Activated naive CD8-positive, alpha-beta T cell treated with anti-CD3 and anti-CD28 coated beads for 36 hours (primary cell): ENCODE measurements around the gene MCCD1. TPM values are rescaled to one million over a fixed set of nuclear protein-coding genes. Genes with fewer than 3 reads are reported as not detected.

Experiments
- DNase-seq: peaks from one replicate; pipeline ENCODE4 v3.0.0; 2021
- H3K27ac Mint-ChIP-seq: one replicate; pipeline ENCODE4 v1.8.0; 2022; ENCODE audit warnings: mild to moderate bottlenecking, moderate library complexity, mixed read lengths
- H3K27me3 Mint-ChIP-seq: one replicate; pipeline ENCODE4 v1.8.0; 2022; ENCODE audit warnings: mild to moderate bottlenecking, mixed read lengths
- H3K36me3 Mint-ChIP-seq: one replicate; pipeline ENCODE4 v1.8.0; 2021; ENCODE audit warnings: mild to moderate bottlenecking, mixed read lengths
- H3K4me1 Mint-ChIP-seq: one replicate; pipeline ENCODE4 v1.8.0; 2021; ENCODE audit warnings: mixed read lengths
- H3K4me3 Mint-ChIP-seq: one replicate; pipeline ENCODE4 v1.8.0; 2022; ENCODE audit warnings: mild to moderate bottlenecking, moderate library complexity, mixed read lengths
- H3K9me3 Mint-ChIP-seq: one replicate; pipeline ENCODE4 v1.8.0; 2022; ENCODE audit warnings: mixed read lengths
- total RNA-seq, 2 experiments: library from RNA; stranded (reverse); gene quantifications; one replicate each; pipeline ENCODE4 v1.2.3, GENCODE V29; 2021

The MCCD1 gene
- total RNA-seq, 2 experiments from 2014 or later = not detected

DNA sequence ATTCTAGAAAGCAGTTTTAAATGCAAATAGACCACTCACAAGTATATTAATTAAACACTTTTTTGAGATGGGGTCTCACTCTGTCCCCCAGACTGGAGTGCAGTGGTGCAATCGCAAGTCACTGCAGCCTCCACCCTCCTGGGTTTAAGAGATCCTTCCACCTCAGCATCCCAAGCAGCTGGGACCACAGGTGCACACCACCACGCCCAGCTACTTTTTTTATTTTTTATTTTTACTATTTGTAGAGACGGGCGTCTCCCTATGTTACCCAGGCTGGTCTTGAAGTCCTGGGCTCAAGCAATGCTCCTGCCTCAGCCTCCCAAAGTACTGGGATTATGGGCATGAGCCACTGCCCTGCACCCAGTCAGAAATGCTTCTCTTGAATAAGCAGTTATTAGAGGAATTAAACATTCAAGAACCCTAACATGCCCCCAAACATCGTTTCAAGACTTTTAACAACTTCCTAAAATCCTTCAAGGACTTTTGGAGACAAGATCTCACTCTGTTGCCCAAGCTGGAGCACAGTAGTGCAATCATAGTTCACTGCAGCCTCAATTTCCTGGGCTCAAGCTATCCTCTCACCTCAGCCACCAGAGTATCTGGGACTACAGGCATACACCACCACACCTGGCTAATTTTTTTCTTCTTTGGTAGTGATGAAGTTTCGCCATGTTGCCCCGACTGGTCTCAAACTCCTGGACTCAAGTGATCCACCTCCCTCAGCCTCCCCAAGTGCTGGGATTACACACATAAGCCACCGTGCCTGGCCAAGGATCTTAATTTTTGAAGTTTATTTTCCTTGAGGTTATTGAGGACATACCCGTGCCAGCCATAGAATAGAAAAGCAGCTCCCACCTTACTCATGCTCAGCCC lies 3.2 kb downstream of the MCCD1 start:
- Mint-ChIP-seq H3K27me3 (no peaks in the 10 kb centered on the region), H3K4me1 (peaks cover 40% of the 10 kb centered on the region), H3K27ac (peak overlapping the region; percentile 39), H3K9me3 (no peaks in the 10 kb centered on the region), H3K4me3 (peak overlapping the region; percentile 5), H3K36me3 (peaks cover 54% of the 10 kb centered on the region)
- no peak for DNase-seq

GRCh38 chr6:31532644-31533454 lies 4.1 kb downstream of the MCCD1 start:
- no peak overlapping the region for H3K4me3 Mint-ChIP-seq
- DNase-seq = no peak
- H3K9me3 Mint-ChIP-seq = no peaks in the 10 kb centered on the region
- peak overlapping the region; percentile 39 for H3K27ac Mint-ChIP-seq
- H3K27me3 Mint-ChIP-seq = no peaks in the 10 kb centered on the region
- H3K36me3 Mint-ChIP-seq = peaks cover 58% of the 10 kb centered on the region
- H3K4me1 Mint-ChIP-seq = peaks cover 44% of the 10 kb centered on the region

DNA sequence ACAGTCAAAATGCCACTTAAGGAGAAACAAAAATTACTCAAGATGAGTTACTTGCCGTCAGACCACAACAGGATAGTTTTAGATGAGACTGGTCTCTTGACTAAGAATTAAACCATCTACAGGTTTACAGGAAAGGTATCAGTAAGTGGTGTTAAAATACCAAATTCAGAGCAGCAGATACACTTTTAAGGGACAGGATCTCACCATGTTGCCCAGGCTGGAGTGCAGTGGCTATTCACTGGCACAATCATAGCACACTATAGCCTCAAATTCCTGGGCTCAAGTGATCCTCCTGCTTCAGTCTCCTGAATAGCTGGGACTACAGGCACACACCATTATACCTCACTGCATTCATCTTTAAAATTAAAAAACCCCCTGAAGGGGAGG lies 4.7 kb downstream of the MCCD1 start:
- no peak overlapping the region for H3K4me3 Mint-ChIP-seq
- H3K27me3 Mint-ChIP-seq = no peaks in the 10 kb centered on the region
- H3K4me1 Mint-ChIP-seq = peaks cover 48% of the 10 kb centered on the region
- H3K27ac Mint-ChIP-seq = peak overlapping the region; percentile 17
- no peaks in the 10 kb centered on the region for H3K9me3 Mint-ChIP-seq
- peaks cover 62% of the 10 kb centered on the region for H3K36me3 Mint-ChIP-seq
- DNase-seq = no peak

- DNase-seq = no peak
- no peak overlapping the region for H3K27ac Mint-ChIP-seq
- no peaks in the 10 kb centered on the region for H3K9me3 Mint-ChIP-seq
- H3K36me3 Mint-ChIP-seq = peaks cover 67% of the 10 kb centered on the region
- no peak overlapping the region for H3K4me3 Mint-ChIP-seq
- peaks cover 54% of the 10 kb centered on the region for H3K4me1 Mint-ChIP-seq
- no peaks in the 10 kb centered on the region for H3K27me3 Mint-ChIP-seq
These were observed 5.2 kb downstream of the MCCD1 start for GRCh38 chr6:31534011-31534410.

GRCh38 chr6:31534521-31535040 lies 5.8 kb downstream of the MCCD1 start:
- Mint-ChIP-seq H3K4me1 (peaks cover 60% of the 10 kb centered on the region), H3K27me3 (no peaks in the 10 kb centered on the region), H3K36me3 (peaks cover 73% of the 10 kb centered on the region), H3K9me3 (no peaks in the 10 kb centered on the region), H3K4me3 (no peak overlapping the region), H3K27ac (no peak overlapping the region)
- no peak for DNase-seq

DNA sequence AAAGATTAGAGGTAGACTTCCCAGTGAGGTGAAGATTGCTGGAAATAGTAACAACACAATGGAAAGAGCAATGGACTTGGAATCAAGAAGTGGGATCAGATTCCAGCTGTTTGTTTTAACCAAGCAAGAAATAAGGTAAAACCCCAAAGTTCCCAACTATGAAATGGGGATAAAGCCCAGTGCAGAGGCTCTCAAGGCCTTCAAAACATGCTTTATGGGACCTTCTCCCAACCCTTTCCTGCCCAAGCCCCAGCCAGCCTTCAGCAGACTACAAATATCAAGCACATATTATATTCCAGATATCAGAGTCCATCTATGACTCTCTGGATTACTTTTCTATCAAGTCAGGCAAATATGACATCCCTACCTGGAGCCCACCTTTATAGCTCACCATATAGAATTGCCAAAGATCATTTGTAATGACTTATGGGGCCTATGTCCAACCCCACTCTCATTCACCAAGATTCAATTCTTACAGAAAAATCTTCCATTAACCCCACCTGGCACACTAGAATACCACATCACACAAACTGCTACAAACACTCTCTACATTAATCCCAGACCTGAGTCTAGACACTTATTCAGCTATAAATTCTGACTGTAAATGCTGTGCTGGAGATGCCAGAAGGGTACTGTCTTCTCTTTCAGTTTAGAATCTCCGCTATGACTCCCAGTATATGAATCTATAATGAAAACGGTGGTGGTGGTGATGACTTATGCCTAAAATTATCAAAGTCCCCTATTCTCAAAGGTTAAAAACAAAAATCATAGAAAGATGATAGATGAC lies 7.0 kb downstream of the MCCD1 start:
- peak overlapping the region; percentile 72 for H3K27ac Mint-ChIP-seq
- no peaks in the 10 kb centered on the region for H3K9me3 Mint-ChIP-seq
- H3K27me3 Mint-ChIP-seq = no peaks in the 10 kb centered on the region
- no peak for DNase-seq
- peaks cover 74% of the 10 kb centered on the region for H3K36me3 Mint-ChIP-seq
- peaks cover 64% of the 10 kb centered on the region for H3K4me1 Mint-ChIP-seq
- H3K4me3 Mint-ChIP-seq = no peak overlapping the region

- Mint-ChIP-seq H3K36me3 (peaks cover 64% of the 10 kb centered on the region), H3K4me1 (peaks cover 57% of the 10 kb centered on the region), H3K27me3 (no peaks in the 10 kb centered on the region), H3K4me3 (peak overlapping the region; percentile 81), H3K27ac (peak overlapping the region; percentile 68), H3K9me3 (no peaks in the 10 kb centered on the region)
- DNase-seq = no peak
These were observed 10.1 kb downstream of the MCCD1 start for GRCh38 chr6:31538805-31539400.

GRCh38 chr6:31540640-31541039 lies 11.9 kb downstream of the MCCD1 start:
- no peaks in the 10 kb centered on the region for H3K9me3 Mint-ChIP-seq
- H3K27me3 Mint-ChIP-seq = no peaks in the 10 kb centered on the region
- peaks cover 51% of the 10 kb centered on the region for H3K36me3 Mint-ChIP-seq

DNA sequence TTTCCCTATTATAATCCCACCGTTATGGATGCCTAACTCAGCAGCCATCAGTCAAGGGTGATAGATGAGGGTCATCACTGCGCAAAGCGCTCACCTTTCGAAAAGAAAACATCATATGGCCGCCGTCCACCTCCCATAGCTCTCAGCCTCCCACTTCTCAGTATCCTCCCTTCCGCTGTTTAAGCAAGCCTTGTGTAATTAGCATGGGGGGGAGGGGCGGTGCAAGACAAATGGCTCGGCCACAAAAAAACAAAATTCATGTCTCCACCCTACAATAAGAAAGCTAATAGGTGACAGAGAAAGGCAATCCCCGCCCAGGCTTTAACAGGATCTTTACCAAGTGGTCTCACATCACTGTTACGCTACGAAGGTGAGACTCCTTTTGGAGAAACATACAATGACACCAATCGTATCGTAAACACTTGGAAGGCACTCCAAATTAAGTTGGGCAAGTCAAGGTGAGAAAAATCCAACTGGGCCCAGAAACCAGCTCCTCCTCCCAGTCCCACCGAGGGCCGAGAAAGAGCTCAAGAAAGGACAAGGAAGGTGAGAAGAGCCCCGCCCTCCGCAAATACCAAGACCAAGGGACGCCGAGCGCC lies 12.4 kb downstream of the MCCD1 start:
- peak overlapping the region; percentile 81 for H3K4me3 Mint-ChIP-seq
- peak; percentile 61 for DNase-seq
- no peaks in the 10 kb centered on the region for H3K9me3 Mint-ChIP-seq
- no peaks in the 10 kb centered on the region for H3K27me3 Mint-ChIP-seq
- peak overlapping the region; percentile 95 for H3K27ac Mint-ChIP-seq
- H3K4me1 Mint-ChIP-seq = peaks cover 45% of the 10 kb centered on the region
- peaks cover 46% of the 10 kb centered on the region for H3K36me3 Mint-ChIP-seq

More at GRCh38 chr6:31540640-31541039, 11.9 kb downstream of the MCCD1 start:
- H3K4me3 Mint-ChIP-seq = peak overlapping the region; percentile 81
- DNase-seq = no peak
- peaks cover 46% of the 10 kb centered on the region for H3K4me1 Mint-ChIP-seq
- peak overlapping the region; percentile 95 for H3K27ac Mint-ChIP-seq

GRCh38 chr6:31541658-31542521 lies 13.1 kb downstream of the MCCD1 start, which contains the start of gene DDX39B:
TSS of gene DDX39B (minus strand) at chr6:31542003. CDS start at chr6:31540532, 1,471 bp downstream.
- DNase-seq = peak; percentile 93
- Mint-ChIP-seq H3K27me3 (no peaks in the 10 kb centered on the region), H3K4me3 (peak within 1 kb of the TSS; percentile 81), H3K4me1 (peaks cover 41% of the 10 kb centered on the region), H3K36me3 (peaks cover 39% of the 10 kb centered on the region), H3K27ac (peak within 1 kb of the TSS; percentile 95), H3K9me3 (no peaks in the 10 kb centered on the region)

GRCh38 chr6:31543639-31544038 lies 14.9 kb downstream of the MCCD1 start:
- no peak overlapping the region for H3K27ac Mint-ChIP-seq
- H3K27me3 Mint-ChIP-seq = no peaks in the 10 kb centered on the region
- no peaks in the 10 kb centered on the region for H3K9me3 Mint-ChIP-seq
- peaks cover 37% of the 10 kb centered on the region for H3K4me1 Mint-ChIP-seq
- H3K36me3 Mint-ChIP-seq = peaks cover 30% of the 10 kb centered on the region
- peak overlapping the region; percentile 81 for H3K4me3 Mint-ChIP-seq
- DNase-seq = no peak

DNA sequence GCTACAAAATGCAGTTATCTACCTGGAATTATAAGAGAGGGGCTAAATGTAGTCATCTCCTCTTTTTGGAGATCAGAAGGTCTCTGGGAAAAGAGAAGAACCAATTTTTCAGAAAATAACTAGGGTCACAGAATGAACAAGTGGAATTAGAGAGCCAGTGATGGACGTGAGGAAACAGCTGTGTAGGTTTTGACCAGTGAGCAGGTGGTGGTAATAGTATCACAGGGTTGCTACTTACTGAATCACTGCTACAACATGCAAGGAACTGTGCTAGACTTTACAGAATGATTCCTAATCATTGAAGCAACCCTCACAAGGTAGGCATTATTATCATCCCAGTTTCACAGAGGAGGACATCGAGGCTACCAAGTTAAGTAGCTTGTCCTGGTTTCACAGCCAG lies 15.9 kb downstream of the MCCD1 start:
- peaks cover 33% of the 10 kb centered on the region for H3K4me1 Mint-ChIP-seq
- no peaks in the 10 kb centered on the region for H3K27me3 Mint-ChIP-seq
- no peak overlapping the region for H3K27ac Mint-ChIP-seq
- peaks cover 21% of the 10 kb centered on the region for H3K36me3 Mint-ChIP-seq
- no peaks in the 10 kb centered on the region for H3K9me3 Mint-ChIP-seq
- no peak overlapping the region for H3K4me3 Mint-ChIP-seq
- DNase-seq = no peak

DNA sequence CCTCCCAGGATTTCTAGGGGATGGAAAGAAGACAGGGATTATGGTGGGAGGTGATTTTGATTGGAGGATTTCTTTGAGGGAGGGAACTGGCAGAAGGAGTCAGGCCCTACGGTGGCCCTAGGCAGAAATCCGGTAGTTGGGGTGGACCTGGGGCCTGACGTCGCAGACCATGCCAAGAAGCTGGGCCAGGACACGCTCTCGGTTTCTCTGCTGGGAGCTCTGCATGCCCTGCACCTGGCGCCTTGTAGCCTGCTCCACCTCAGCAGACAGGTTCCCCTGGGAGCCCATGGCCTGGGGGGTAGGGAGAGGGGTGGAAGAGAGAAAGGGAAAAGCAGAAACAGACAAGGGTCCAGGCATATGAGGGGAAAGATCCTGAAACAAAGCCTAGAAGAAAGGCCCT lies 16.5 kb downstream of the MCCD1 start:
- Mint-ChIP-seq H3K36me3 (peaks cover 15% of the 10 kb centered on the region), H3K27ac (no peak overlapping the region), H3K27me3 (no peaks in the 10 kb centered on the region), H3K4me3 (no peak overlapping the region), H3K9me3 (no peaks in the 10 kb centered on the region), H3K4me1 (peaks cover 27% of the 10 kb centered on the region)
- DNase-seq = no peak
